GM21723 (cell line): ENCODE measurements around the gene ARSJ.
"Not testable (repeated sequence)": the region's sequence is repeated elsewhere in the genome, so short reads cannot be mapped to it uniquely, and the experiment has no call there.

ENCODE experiments used
- ATAC-seq: cut with Tn5 transposase; IDR thresholded peaks from one replicate; pipeline ENCODE4 v1.9.1; 2021; ENCODE audit warnings: mild to moderate bottlenecking, moderate library complexity; ENCODE audit not compliant: unreplicated experiment

Gene ARSJ

DNA sequence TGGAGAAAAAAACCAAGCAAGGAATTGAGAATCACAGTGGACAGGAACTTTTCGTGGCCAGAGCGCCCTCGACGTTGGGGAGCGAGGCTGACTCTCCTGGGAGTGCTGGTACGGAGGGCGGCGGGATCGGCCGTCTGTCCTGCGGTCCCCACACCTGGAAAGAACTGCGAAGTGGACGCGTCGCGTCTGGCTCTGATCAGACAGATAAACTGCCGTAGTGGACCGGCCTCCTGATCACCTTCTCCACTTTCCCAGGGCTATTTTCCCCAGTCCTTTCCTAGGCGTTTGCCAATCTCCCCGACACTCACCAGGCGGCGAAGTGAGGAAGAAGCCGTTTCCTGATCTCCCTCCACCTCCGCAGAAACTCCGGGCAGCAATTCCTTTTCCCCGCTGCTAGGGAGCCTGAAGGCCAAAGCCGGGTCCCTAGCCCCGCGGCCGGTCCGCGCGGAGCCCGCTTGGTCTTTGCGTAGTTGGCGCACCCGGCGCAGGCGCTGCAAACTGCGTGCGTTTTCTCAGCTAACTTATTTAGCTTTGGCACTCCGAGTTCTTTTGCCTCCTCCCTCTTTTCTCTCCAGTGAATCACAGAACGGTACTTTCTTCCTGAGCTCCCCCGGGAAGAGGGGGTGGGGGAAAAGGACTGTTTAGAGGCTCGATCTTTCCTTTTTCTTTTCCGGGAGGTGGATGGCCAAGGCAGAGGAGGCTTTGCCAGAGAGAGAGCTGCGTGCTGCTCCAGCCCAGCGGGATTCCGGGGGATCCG is at the start of gene ARSJ:
ARSJ (minus strand) TSS at position 500 of the 757 bp plus-strand sequence. CDS start 813 bp downstream, outside the sequence.
- ATAC-seq: no peak

GRCh38 chr4:114028071-114028470 is 48.6 kb upstream of the ARSJ start:
- ATAC-seq: no peak

- ATAC-seq: no peak
These were observed 48.1 kb upstream of the ARSJ start for GRCh38 chr4:114027596-114027995.

DNA sequence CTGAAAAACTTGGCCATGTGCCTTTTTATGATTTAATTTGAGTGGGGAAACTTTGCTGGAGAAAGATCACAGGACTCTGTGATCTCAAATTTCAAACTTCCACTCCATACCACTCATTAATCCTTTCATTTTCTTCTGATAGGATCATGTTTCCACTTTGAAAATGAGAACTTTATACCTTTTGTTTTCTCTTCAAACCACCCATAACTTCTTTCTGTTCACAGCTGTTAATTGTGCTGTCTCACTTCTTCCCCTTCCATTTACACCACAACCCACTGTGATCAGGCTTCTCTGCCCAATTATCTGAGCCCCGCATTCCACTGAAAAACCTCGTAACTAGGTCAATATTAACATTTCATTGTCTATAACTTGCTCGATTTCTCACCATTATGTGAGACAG is 47.0 kb upstream of the ARSJ start:
- no peak for ATAC-seq

- ATAC-seq: peak; percentile 81
These were observed 45.8 kb upstream of the ARSJ start for GRCh38 chr4:114025176-114025777.

DNA sequence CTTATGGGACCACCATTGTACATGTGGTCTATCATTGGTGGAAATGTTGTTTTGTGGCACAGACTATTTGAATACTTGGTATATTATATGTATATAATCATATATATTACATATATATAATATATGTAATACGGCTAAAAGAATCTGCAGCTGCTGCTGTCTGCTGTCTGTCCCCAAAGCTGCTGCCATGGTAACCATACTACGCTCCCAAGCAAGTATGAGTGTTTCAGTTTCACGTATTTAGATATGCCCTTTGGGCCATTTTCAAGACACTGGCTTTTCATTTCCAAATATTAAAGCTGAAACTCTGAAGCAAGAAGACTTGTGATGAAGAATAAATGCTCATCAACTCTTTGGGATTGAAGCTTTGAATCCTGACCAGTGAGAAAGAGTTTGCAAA is 42.0 kb upstream of the ARSJ start:
- ATAC-seq: no peak

GRCh38 chr4:114019969-114020358 is 40.5 kb upstream of the ARSJ start:
- no peak for ATAC-seq

DNA sequence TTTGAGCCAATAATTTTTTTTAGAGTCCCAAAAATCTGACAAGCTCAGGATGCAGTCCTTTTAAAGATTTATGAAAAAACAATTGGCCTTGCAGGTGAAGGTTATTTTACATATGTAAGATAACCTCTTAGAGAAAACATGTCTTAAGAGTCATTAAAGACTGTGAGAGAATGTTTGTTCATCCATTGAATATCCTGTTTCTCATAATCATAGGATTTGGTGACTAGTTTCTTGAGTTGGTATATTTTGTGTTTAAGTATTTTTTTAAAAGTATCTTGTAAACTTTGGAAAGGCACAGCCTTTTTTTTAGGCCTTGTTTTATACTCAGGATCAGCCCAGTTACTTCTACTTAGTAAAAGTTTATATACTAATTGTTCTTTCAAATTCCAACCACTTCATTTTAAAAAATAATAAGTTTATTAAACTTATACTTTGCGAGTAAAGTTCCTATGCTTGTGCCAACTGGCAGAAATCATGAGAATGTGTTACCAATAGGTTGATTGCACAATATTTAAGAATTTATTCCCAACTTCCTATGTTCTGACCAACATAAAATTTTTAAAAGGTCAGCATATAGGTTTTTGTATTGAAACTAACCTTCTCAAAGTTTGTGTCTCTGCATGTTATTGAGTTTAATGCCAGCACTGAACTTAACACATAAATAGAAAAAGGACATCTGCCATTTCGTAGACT is 40.0 kb upstream of the ARSJ start:
- ATAC-seq: no peak

- no peak for ATAC-seq
These were observed 37.9 kb upstream of the ARSJ start for GRCh38 chr4:114017120-114017917.

GRCh38 chr4:114015444-114015899 is 36.0 kb upstream of the ARSJ start:
- no peak for ATAC-seq

GRCh38 chr4:114013201-114013600 is 33.8 kb upstream of the ARSJ start:
- not testable (repeated sequence) for ATAC-seq

DNA sequence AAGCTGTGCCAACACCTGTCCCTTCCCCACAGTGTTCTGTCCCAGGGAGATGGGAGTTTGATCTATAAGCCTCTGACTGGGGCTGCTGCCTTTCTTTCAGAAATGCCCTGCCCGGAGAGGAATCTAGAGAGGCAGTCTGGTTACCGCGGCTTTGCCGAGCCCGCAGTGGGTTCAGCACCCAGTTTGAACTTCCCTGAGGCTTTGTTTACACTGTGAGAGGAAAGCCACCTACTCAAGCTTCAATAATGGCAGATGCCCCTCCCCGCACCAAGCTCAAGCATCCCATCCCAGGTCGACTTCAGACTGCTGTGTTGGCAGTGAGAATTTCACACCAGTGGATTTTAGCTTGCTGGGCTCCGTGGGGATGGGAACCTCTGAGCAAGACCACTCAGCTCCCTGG is 33.3 kb upstream of the ARSJ start:
- ATAC-seq: no peak

DNA sequence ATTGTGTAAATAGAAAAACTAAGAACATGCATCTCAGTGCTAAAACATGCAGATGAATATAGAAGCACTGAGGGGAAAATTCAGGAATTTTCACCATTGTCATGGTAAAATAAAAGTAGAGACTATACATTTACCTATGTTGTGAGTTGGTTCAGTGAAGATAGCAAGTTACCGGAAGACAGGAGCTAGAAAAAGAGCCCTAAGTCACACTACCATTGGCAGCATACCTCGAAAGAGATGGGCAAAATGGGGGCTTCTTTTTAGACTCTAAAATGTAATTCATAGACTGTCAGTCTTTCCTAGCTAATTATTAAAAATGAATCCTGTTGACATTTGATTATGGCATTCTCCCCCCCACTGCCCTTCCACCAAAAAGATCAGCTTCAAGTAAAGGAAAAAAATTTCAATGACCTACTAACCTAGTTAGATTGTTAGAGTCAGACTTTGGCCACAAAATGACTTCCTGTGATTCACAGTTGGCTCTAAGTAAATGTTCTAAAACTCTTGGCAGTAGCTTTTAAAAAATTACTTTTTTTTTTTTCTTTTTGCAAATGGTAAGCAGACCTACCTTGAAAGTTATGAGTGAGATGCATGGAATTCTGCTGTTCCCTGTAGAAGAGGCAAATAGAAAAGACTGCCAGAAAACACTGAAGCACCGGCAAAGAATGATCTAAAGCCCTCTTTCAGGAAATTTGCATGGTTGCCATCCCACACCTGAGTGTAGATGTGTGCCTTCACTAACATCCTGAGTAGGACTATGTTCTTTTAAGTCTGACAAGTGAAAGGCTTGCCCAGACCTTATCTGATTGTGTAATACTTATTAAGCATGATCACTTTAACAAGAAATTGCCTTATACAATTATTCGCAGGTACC is 26.4 kb upstream of the ARSJ start:
- ATAC-seq: no peak

- not testable (repeated sequence) for ATAC-seq
These were observed 25.2 kb upstream of the ARSJ start for GRCh38 chr4:114004483-114005226.

GRCh38 chr4:113998531-113998930 is 19.1 kb upstream of the ARSJ start:
- no peak for ATAC-seq

- ATAC-seq: no peak
These were observed 18.6 kb upstream of the ARSJ start for GRCh38 chr4:113998079-113998478.

DNA sequence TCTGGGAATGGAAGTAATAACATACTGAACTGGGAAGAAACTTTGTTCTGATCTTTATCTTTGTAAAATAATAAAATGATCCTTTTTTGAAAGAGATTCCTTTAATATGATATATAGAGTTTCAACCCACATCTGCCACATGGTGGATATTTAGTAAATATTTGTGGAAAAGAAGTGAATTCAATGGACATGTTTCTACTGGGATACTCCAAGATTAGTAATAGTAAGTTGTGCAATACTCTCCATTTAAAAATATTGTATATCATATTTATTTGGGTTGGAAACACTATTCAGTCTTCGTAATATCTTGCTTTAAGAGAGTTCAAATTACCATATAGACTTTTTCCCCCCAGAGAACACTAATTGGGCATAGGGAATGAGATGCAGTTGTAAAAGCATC is 17.8 kb upstream of the ARSJ start:
- ATAC-seq: no peak

DNA sequence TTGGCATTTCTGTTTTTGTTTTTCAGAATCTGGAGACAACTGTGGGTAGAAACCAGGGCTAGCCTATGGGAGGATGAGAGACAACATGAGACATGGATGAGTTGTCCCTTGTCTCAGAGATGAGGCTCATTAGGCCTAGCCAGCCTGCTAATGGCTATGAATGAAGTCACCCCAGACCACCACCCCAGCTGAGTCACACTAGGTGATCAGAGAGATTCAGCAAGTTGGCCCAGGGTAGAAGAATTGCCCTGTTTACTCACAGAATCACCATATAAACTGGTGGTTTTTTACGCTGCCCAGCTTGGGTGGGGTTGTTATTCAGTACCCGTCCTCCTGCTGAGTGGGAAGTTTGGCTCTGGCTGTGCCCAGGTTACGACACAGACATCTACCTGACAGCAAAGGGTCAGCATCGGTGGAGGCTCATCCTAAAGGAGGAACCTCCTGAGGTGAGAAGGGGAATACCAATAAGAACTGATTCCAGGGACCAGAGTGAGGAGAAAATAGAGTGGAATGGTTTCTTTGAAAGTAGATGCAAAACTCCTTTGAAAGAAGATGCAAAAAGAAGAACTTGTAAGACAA is 17.2 kb upstream of the ARSJ start:
- no peak for ATAC-seq

GRCh38 chr4:113993887-113994286 is 14.4 kb upstream of the ARSJ start:
- no peak for ATAC-seq
